Stimulated activated CD4-positive, alpha-beta T cell treated with anti-CD3 and anti-CD28 coated beads, Interleukin-1b, Interleukin-23, amount 100 ng/mL, for 4 hours (primary cell): ENCODE measurements around the gene RPL27.
"Not testable (repeated sequence)": the region's sequence is repeated elsewhere in the genome, so short reads cannot be mapped to it uniquely, and the experiment has no call there.

Source experiments
- DNase-seq, 2 donors: peaks; one replicate each; pipeline ENCODE4 v3.0.0-alpha.2; 2020; ENCODE audit warnings: low read depth in 2 of 2

Gene RPL27

GRCh38 chr17:42993913-42994312 is 4.3 kb upstream of the RPL27 start:
- DNase-seq: not testable (repeated sequence)

GRCh38 chr17:42997390-42997983 is 732 bp upstream of the RPL27 start:
- no peak for DNase-seq

DNA sequence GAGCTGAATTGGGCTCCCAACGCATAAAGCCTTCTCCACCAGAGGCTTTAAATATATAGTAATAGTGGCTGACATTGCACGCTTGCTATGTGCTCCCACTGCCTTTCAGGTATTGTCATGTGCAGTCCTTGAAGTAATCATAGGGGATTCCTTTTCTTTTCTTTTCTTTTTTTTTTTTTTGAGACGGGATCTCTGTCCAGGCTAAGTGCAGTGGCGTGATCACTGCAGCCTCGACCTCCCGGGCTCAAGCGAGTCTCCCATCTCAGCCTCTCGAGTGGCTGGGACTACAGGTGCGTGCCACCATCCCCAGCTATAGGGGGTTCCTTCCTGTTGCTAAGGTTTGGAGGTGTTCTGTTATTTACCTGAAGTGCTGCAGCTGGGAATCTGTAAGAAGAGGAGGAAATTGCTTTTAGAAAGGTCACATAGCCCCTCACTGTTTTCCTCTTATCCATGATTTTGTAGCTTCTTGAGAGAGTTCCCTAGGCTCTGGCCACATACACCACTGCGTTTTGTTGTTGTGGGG is 845 bp downstream of the RPL27 start:
- no peak for DNase-seq

GRCh38 chr17:43000894-43001293 is 2.7 kb downstream of the RPL27 start:
- DNase-seq: not testable (repeated sequence)

GRCh38 chr17:43003542-43004172 is 5.4 kb downstream of the RPL27 start:
- DNase-seq: no peak

DNA sequence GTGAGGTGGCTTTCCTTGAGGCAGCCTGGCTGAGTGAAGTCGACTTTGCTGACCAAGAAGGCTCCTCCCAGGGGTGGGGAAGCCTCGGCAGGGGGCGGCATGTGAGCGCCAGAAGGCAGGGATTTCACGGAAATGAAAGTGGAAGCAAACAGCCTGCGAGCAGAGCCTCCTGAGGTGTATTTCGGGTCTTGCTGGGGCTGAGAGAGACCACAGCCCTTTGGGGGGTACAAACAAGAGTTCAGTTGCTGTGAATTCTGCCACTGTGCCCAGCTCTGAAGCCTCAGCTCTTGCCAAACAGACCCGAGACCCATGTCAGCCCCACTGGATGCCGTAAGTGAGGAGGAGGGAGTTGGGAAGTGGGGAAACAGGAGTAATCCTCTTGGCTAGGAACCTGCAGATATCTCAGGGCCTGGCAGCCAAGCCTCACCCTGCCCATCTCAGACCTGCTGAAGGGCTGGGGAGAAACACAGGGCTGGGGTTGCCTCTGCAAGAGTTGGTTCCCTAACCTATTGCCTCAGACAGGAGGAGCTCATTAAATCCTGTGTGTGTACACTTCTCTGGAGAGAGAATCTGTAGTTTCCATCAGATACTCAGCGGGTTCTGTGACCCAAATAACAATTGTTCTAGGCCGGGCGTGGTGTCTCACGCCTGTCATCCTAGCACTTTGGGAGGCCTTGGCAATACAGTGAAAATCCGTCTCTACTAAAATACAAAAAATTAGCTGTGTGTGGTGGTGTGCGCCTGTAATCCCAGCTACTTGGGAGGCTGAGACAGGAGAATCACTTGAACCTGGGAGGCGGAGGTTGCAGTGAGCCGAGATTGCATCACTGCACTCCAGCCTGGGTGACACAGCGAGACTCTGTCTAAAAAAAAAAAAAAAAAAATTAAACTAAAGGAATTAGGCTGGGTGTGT is 8.7 kb downstream of the RPL27 start, which contains the start of gene IFI35:
Gene IFI35 (plus strand): TSS at position 146 of the 913 bp plus-strand sequence. CDS start 164 bp downstream, at position 310.
- peak; percentile 73 to 77 for DNase-seq

DNA sequence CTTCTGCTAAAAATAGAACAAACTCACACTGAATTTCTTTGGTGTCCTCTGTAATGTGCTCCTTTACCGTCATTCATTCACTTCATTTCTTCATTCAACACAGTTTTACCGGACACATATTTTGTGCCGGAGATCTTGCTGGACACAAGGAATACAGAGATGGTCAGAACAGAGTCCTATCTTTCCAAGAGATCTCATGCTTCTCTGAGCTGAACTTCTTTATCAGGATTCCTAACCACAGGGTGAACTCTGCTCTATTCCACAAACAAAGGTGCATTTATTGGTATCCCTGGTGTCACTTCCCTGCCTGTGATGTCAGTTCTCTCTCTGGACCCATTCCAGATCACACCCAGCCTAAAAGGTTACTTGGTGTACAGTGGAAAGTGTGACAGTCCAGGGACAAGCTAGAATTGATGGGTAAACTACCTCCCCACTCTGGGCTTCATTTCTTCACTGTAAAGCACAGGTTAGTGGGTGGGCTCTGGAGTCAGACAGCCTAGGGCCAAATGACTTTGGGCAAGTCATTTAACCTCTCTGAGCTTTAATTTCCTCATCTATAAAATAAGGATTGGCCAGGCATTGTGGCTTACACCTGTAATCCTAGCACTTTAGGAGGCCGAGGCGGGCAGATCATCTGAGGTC is 12.6 kb downstream of the RPL27 start:
- DNase-seq: no peak

- no peak for DNase-seq
These were observed 13.7 kb downstream of the RPL27 start for GRCh38 chr17:43011728-43012472.

DNA sequence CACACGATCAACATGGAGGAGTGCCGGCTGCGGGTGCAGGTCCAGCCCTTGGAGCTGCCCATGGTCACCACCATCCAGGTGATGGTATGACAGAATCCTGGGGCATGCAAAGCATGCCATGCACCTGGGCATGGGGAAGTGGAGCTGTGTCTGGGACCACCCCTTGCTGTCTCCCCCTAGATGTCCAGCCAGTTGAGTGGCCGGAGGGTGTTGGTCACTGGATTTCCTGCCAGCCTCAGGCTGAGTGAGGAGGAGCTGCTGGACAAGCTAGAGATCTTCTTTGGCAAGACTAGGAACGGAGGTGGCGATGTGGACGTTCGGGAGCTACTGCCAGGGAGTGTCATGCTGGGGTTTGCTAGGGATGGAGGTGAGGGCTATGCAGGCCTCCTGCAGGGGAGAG is 15.1 kb downstream of the RPL27 start:
- no peak for DNase-seq

DNA sequence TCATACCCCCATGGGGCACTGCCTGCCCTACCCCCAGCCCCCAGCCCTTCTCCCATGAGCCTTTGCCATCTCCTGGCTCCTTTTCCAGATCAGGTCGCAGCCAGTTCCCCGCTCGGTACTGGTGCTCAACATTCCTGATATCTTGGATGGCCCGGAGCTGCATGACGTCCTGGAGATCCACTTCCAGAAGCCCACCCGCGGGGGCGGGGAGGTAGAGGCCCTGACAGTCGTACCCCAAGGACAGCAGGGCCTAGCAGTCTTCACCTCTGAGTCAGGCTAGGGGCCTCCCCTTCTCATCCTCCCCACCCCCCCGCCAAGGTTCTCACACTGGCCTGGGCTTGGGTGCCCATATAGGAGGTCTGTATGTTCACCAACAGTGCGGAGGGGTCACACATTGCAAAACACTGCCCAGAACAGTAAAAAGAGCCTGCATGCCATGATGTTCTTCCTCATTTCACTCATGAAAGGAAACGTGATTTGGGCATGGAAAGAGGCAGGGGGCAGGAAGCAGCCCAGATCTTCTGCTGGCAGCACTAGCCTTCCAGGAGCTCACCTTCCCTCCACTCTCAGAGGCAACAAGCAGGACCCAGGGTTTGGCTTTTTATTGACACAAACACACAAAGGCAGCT is 15.9 kb downstream of the RPL27 start:
- DNase-seq: no peak

- no peak for DNase-seq
These were observed 16.7 kb downstream of the RPL27 start for GRCh38 chr17:43014649-43015542.

DNA sequence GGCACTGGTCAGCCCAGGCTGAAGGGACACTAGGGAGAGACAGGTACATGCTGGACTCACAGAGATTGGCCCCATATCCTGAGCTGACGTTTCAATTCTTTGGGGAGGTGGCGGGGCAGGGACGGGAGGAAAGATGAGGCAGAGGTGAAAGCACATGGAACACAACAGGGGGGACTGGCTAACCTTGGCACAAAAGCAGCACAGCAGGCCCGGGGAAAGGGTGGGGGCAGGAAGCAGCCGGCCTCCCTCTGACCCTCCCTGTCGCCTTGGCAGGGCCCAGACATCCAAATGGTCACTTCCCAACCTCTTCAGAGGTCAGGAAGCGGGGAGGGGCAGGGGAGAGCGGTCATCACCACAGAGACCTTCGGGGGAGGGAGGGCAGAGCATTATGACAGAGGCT is 17.4 kb downstream of the RPL27 start:
- no peak for DNase-seq

DNA sequence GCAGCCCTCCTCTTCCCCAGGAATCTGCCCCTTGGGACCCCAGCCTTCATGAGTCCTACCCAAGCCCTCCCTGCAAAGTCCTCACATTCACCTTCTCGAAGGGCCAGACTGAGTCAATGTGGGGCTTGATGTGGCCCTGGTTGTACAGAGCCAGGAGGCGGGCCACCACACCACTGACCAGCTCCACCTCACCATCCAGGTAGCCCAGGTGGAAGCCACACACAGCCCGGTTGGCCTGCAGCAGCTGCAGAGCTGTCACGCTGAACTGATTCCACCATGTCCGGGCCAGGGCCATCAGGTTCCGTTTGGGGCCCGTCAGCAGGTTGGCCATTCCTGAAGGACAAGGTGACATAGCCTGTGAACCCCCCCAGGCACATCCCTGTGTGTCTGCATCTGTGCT is 18.0 kb downstream of the RPL27 start:
- DNase-seq: no peak

- no peak for DNase-seq
These were observed 20.0 kb downstream of the RPL27 start for GRCh38 chr17:43018008-43018853.

- DNase-seq: no peak
These were observed 20.7 kb downstream of the RPL27 start for GRCh38 chr17:43018932-43019331.

DNA sequence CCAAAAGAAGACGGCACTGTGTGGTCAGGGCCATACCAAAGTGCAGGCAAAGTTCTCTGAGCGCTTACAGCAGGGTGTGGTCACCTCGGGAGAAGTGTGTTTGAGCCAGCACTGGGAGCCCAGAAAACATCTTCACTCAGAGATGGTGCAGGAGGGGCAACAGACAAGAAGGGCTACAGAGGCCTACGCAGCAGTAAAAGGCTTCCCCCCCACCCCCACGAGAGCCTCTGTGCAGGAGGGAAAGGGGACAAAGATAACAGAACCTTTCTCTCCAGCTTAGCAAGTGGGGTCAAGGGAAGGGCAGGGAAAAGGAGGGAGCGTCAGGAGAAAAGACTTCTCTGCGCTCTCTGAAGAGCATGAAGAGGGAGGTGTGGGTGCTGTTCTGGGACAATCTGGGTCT is 21.2 kb downstream of the RPL27 start:
- DNase-seq: no peak

DNA sequence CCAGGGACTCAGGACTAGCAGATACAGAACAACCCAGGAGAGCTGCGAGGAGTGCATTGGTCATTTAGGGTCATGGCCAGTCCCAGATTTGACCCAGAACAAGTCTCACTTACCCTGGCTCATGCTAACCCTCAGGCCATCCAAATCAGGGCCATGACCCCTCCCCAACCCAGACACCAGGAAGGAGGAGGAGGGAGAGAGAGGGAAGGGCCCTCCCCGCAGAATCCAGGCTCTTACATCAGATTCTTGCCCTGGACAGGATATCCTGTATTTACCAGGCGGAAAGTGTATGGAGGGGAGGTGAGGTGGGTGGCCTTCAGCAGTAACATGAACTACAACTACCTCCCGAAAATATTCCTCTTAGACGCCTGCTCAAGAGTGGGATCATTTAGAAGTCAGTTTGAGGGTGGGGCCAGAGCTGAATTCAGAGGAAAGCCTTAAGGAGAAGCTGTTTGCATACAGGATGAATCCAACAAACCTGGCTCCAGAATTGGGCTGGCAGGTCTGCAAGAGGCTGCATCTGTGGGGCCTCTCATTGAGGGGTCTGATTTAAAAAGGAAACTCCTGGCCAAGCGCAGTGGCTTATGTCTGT is 21.9 kb downstream of the RPL27 start:
- DNase-seq: no peak
